ENCODE results near the gene RBM26.
"Not testable (repeated sequence)": the region's sequence is repeated elsewhere in the genome, so short reads cannot be mapped to it uniquely, and the experiment has no call there.

RBM26 gene

DNA sequence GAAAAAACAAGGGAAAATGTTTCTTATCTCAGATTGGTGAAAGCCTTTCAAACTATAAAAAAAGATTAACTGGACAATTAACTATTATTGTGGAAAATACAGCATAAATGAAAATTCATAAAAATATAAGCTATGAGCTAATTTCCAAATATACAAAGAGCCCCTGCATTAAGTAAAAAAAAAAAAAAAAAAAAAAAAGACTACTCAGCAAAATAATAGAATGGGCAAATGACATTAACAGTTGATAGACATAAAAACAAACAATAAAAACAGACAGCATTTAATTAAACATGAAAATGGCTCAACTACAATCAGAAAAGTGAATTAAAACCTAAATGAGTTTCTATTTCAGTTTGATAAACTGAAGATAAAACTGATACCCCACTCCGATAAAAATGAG, 77.5 kb downstream of the RBM26 start:
- DNase-seq = no peak

DNA sequence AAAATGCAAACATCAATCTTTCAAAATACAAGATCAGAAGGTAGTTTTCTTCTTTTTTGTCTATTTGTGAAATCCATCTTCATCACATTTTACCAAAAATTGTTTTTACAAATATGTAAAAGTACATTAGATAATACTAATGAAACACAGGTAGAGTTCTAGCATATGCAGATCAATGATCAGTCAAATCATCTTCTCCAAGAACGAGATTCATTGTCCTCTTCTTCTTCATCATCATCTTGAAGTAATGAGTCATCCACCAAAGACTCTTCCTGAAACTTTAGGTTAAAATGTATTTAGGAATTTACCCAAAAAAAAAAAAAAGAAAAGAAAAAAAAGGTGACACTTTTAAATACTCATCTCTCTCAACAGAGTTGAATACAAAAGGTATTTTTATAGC, 85.6 kb downstream of the RBM26 start:
- no peak for DNase-seq

DNA sequence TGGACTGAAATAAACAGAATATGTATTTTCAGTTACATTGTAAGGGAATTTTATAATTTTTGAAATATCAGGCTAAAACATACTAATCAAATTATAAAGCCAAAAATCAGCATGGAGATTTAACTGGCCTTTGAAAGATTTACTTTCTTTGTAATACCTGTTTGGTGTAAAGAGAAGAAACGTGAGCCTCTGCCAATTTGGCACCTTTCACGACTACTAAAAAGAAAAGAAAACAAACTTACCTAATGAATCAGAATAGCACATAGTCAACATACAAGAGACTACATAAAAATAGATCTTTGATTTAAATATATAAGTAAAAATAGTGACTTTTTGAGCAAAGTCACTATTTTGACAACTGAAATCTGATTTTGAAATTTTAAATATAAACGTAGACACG, 87.4 kb downstream of the RBM26 start:
- no peak for DNase-seq

- DNase-seq = no peak
Observed at GRCh38 chr13:79317856-79318255, 88.2 kb downstream of the RBM26 start.

DNA sequence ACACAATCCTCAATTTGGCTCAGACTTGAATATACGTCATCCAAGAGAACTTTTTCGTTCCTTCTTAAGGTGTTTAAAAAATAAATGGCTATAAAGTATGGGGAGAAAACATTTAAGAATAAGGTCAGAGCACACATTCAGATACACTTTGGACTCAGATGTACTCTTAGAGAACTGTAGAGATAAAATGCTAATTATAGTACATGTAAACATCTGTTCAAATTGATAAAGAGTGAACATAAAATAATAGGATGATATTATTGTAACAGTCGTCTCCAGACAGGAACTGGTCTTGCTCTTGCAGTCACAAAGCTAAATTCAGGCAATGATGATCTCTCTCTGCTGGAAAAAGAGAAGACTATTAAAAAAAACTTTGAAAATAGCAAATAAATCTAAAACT, 91.4 kb downstream of the RBM26 start:
- no peak for DNase-seq

GRCh38 chr13:79312340-79312855, 93.7 kb downstream of the RBM26 start:
- DNase-seq = no peak

DNA sequence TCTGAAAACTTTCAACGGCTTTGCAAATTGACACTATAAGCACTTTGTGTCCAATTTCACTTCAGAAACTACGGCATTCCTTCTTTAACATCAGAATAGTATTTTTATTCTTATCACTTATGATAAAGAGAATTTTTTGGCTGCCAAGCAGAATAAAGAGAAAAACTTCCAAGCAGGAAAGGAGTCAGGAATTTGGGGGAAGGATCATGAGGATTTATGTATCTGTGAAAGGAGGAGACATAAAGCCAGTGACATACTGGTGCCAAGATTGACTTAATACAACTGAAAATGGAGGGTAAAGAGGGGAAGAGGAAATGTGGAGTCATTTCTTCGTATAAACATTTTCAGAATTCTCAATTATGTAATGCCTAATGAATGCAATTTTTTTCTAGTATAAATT, 94.7 kb downstream of the RBM26 start:
- no peak for DNase-seq

DNA sequence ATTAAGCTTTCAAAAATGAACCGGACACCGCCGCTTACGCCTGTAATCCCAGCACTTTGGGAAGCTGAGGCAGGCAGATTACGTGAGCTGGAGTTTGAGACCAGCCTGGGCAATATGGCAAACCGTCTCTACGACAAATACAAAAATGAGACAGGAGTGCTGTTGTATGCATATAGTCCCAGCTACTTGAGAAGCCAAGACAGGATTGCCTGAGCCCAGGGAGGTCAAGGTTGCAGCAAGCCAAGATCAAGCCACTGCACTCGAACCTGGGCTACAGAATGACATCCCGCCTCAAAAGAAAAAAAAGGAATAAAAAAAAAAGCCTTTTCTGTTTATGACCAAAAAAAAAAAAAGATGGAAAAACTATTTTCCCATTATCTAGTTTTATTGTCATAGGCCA, 96.4 kb downstream of the RBM26 start:
- DNase-seq = no peak

DNA sequence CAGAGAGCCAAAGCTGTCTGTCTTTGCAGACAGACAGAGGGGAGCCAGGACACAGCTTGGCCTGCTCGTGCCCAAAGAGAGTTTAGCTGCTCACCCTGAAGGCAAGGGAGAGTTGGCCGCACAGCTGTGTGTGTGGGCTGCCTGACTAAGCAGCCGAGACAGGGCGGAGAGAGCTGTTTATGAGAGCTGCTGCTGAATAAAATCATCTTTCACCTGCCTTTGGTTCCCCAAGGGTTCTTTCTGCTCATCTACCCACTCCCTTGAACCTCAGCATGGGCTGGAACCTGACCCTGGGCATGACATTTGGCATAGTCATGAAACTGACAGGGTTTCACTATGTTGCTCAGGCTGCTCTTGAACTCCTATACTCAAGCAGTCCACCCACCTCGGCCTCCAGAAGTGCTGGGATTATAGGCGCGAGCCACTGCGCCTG, 98.2 kb downstream of the RBM26 start:
- no peak for DNase-seq

- DNase-seq = no peak
Observed at GRCh38 chr13:79307433-79307861, 98.6 kb downstream of the RBM26 start.

DNA sequence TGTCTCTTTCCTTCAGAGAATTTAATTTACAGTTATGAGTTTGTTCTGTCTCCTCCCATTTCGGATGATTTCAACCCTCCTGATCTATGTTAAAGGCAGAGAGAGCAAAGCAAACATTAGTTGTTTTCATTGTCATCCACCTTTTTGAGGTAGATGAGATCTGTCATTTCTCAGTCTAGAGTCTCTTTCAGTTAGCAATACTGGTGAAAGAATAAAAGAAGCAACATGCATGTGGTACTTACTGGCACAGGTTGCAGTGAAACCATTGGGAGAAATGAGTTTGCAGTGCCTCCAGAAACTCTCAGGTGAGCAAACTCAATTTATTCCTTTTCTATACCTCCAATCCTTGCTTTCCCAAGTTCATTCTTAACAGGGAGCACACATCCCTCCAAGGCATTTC, 99.4 kb downstream of the RBM26 start:
- no peak for DNase-seq

DNA sequence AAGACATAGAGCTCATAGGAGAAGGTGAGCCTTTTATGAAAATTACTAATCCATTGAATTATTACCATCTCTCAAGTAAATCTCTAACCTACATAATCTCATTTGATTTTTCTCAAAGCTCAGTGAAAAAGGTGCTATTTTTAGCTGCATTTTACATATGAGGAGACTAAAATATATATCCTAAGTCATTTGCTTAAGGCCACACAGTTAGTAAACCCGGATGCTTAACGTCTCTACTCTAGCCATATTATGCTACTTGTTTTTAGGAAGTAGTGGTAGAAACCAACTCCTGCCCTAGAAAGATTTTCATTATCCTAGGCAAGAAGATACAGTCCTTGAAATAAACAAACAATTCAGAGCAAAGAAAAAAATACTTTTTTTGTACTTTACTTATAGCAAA, 108.9 kb downstream of the RBM26 start:
- no peak for DNase-seq

- DNase-seq = no peak
Observed at GRCh38 chr13:79295906-79296706, 109.9 kb downstream of the RBM26 start.

- DNase-seq = no peak
Observed at GRCh38 chr13:79290595-79291244, 115.3 kb downstream of the RBM26 start.

- no peak for DNase-seq
Observed at GRCh38 chr13:79289571-79289970, 116.5 kb downstream of the RBM26 start.

GRCh38 chr13:79287939-79288795, 117.9 kb downstream of the RBM26 start:
- no peak for DNase-seq

DNA sequence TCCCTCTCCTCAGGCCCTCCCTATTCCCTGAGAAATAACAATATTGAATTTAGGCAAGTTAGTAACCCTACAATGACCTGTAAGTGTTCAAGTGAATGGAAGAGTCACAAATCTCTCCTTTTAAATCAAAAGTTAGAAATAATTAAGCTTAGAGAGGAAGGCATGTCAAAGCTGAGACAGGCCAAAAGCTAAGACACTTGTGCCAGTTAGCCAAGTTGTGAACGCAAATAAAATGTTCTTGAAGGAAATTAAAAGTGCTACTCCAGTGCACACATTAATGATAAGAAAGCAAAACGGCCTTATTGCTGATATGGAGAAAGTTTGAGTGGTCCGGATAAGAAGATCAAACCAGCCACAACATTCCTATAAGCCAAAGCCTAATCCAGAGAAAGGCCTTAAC, 120.9 kb downstream of the RBM26 start:
- no peak for DNase-seq

DNA sequence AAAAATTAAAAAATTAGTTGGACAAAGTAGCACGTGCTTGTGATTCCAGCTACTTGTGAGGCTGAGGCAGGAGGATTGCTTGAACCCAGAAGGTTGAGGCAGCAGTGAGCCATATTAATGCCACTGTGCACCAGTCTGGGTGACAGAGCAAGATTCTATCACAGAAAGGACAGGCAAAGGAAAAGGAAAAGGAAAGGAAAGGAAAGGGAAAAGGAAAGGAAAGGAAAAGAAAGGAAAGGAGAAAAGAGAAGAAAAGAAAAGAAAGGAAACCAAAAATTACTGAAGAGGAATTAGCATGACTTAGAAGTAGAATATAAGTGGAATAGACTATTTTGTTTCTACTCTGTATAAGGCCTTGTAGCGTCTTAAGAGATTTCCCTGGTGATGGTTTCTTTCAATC, 122.3 kb downstream of the RBM26 start:
- DNase-seq = no peak

- DNase-seq = no peak
Observed at GRCh38 chr13:79282976-79283375, 123.1 kb downstream of the RBM26 start.

- DNase-seq = no peak
Observed at GRCh38 chr13:79282508-79282907, 123.5 kb downstream of the RBM26 start.

GRCh38 chr13:79281339-79281747, 124.7 kb downstream of the RBM26 start:
- no peak for DNase-seq

DNA sequence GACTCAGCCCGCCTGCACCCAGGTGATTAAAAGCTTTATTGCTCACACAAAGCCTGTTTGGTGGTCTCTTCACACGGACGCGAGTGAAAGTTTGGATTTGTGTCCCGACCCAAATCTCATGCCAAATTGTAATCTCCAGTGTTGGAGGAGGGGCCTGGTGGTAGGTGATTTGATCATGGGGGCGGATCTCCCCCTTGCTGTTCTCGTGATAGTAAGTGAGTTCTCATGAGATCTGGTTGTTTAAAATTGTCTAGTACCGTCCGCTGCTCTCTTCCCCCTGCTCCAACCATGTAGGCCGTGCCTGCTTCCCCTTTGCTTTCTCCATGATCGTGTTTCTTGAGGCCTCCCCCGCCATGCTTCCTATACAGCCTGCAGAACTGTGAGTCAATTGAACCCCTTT, 126.3 kb downstream of the RBM26 start:
- DNase-seq = not testable (repeated sequence)

DNA sequence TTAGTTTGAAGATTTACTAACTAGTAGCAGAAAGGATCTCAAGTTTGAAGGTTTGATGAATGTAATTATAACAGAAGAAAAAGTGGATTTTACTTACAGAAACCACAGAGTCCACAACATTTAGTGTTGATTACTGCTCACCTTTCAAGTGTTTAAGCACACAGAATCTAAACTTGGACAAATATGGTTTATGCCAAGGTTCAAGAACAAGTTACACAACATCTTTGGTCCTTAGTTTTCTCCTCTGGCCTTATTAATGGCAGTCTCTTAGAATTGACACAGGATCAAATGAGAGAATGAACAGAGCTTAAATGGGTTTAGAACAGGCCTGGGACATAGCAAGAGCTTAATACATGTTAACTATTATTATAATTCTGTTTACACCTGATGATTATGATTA, 133.0 kb downstream of the RBM26 start:
- DNase-seq = no peak
